Glutamatergic neuron (in vitro differentiated cells): ENCODE results near the gene MAB21L4. TPM values are rescaled to one million over a fixed set of nuclear protein-coding genes. Genes with fewer than 3 reads are reported as not detected.

Experiments
- DNase-seq: peaks from one replicate; pipeline ENCODE4 v3.0.0; 2022
- H3K27ac Mint-ChIP-seq: one replicate; pipeline ENCODE4 v1.8.0; 2020; ENCODE audit warnings: mild to moderate bottlenecking, mixed read lengths, inconsistent platforms; ENCODE audit not compliant: unreplicated experiment
- H3K27me3 Mint-ChIP-seq: one replicate; pipeline ENCODE4 v1.8.0; 2020; ENCODE audit warnings: mild to moderate bottlenecking, moderate library complexity, mixed read lengths, inconsistent platforms; ENCODE audit not compliant: unreplicated experiment
- H3K36me3 Mint-ChIP-seq: one replicate; pipeline ENCODE4 v1.8.0; 2020; ENCODE audit warnings: mild to moderate bottlenecking, mixed read lengths, inconsistent platforms; ENCODE audit not compliant: unreplicated experiment
- H3K4me1 Mint-ChIP-seq: one replicate; pipeline ENCODE4 v1.8.0; 2020; ENCODE audit warnings: mild to moderate bottlenecking, low read depth, mixed read lengths, inconsistent platforms; ENCODE audit not compliant: unreplicated experiment
- H3K4me3 Mint-ChIP-seq: one replicate; pipeline ENCODE4 v1.8.0; 2020; ENCODE audit warnings: mild to moderate bottlenecking, mixed read lengths, inconsistent platforms; ENCODE audit not compliant: unreplicated experiment
- H3K9me3 Mint-ChIP-seq: one replicate; pipeline ENCODE4 v1.8.0; 2020; ENCODE audit warnings: mild to moderate bottlenecking, moderate library complexity, mixed read lengths, inconsistent platforms; ENCODE audit not compliant: unreplicated experiment
- CTCF ChIP-seq: fragments of 200-600 bp; sonication (generic); IDR thresholded peaks from one replicate; pipeline ENCODE4 v1.5.0; 2021; ENCODE audit not compliant: partially characterized antibody, unreplicated experiment
- total RNA-seq: library from RNA; stranded (reverse); fragmentation: NEBNext Ultra II Directional; extraction: Animal tissue kit (Norgen Biotek cat#: 25700); gene quantifications from one replicate; pipeline ENCODE4 v1.2.1, GENCODE V29; 2021; ENCODE audit not compliant: unreplicated experiment

MAB21L4 gene
- total RNA-seq, 1 donor from 2014 or later, result not detected

DNA sequence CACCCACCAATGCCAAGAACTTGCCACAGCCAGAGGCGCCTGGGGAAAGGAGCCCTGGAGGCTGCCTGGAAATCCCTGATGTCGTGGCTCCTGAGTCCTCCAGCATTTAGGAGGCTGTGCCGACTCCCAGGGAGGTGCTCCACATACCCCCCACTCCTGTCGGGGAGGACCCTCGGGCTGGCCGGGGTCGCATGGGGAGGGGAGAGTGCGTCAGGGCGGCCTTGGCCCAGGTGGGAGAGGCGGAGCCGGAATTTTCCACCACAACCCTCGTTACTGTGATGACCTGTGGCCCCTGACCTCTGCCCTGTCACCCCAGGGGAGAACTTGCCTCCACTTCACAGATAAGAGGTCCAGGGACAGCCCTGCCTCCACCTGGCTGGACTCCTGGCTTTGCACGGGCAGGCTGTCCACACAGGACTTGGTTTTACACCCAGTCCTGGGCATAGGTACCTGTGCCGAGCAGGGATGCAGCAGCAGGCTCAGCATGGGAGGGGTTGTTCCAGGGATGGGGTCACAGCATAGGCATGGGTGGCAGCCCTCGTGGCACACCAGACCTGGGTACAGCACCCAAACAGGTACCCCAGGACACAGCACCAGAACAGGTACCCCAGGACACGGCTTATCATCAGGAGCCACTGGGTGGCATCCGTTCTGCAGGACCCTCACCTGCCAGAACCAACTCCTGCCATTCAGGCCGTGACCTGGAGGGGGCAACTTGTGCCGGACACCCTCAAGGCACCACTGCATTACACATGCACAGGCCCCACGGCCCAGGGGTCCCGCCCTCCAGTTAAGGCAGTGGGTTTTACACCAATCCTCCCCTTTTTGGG, 39.6 kb downstream of the MAB21L4 start:
- H3K27me3 Mint-ChIP-seq, result peaks cover 7% of the 10 kb centered on the region
- TF ChIP-seq CTCF, result no peak
- H3K9me3 Mint-ChIP-seq, result peaks cover 8% of the 10 kb centered on the region
- DNase-seq, result no peak
- no peak overlapping the region for H3K4me3 Mint-ChIP-seq
- peaks cover 23% of the 10 kb centered on the region for H3K36me3 Mint-ChIP-seq
- peaks cover 4% of the 10 kb centered on the region for H3K4me1 Mint-ChIP-seq
- no peak overlapping the region for H3K27ac Mint-ChIP-seq

DNA sequence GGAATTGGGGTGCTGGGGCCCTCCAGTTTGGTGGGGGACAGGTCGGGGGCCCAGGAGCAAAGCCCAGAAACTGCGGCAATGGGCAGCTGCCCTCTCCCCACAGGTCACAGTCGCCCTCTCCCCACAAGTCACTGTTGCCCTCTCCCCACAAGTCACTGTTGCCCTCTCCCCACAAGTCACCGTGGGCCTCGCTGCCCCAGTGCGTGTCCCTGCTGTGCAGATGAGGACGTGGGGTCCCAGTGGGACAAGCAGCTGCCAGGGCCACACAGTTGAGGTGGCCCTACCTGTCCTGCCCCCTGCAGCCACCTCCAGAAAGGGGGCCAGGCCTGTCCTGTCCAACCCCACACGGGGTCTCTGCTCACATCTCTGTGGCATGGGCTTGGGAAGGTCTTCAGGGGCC, 40.3 kb downstream of the MAB21L4 start:
- no peak for DNase-seq
- H3K27ac Mint-ChIP-seq, result no peak overlapping the region
- peaks cover 4% of the 10 kb centered on the region for H3K4me1 Mint-ChIP-seq
- peaks cover 8% of the 10 kb centered on the region for H3K9me3 Mint-ChIP-seq
- H3K4me3 Mint-ChIP-seq, result no peak overlapping the region
- H3K36me3 Mint-ChIP-seq, result peaks cover 23% of the 10 kb centered on the region
- peaks cover 7% of the 10 kb centered on the region for H3K27me3 Mint-ChIP-seq
- TF ChIP-seq CTCF, result no peak

DNA sequence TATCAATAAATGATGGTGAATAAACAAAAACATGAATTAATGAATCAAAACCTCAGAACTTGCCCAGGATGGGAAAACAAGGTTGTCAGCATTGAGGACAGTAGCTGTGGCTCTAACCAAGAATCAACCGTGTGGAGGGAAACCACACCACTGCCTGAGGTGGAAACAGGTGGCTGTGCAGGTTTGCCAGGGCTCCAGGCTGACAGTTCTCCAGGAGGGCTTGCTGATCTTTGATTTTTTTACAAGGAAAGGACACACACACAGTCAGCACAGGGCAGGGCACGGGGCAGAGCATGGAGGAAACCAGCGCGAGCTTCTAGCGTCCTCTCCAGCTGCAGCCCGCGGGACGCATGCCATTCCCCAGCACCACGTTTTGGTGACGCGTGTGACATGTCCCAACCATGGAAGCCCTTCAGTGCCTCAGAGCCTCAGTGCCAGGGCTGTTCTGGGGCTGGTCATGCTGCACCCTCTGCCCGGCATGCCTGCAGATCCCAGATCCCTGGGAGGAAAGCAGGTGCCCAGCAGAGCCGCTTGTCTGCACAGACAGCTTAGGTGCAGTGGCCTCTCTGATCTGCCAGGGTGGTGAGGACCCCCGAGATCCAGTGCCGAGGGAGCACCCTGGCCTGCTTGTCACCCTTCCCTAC, 43.2 kb downstream of the MAB21L4 start:
- H3K36me3 Mint-ChIP-seq, result peaks cover 17% of the 10 kb centered on the region
- TF ChIP-seq CTCF, result no peak
- H3K4me3 Mint-ChIP-seq, result no peak overlapping the region
- DNase-seq, result no peak
- peaks cover 11% of the 10 kb centered on the region for H3K27me3 Mint-ChIP-seq
- H3K9me3 Mint-ChIP-seq, result peaks cover 12% of the 10 kb centered on the region
- peaks cover 3% of the 10 kb centered on the region for H3K4me1 Mint-ChIP-seq
- no peak overlapping the region for H3K27ac Mint-ChIP-seq

DNA sequence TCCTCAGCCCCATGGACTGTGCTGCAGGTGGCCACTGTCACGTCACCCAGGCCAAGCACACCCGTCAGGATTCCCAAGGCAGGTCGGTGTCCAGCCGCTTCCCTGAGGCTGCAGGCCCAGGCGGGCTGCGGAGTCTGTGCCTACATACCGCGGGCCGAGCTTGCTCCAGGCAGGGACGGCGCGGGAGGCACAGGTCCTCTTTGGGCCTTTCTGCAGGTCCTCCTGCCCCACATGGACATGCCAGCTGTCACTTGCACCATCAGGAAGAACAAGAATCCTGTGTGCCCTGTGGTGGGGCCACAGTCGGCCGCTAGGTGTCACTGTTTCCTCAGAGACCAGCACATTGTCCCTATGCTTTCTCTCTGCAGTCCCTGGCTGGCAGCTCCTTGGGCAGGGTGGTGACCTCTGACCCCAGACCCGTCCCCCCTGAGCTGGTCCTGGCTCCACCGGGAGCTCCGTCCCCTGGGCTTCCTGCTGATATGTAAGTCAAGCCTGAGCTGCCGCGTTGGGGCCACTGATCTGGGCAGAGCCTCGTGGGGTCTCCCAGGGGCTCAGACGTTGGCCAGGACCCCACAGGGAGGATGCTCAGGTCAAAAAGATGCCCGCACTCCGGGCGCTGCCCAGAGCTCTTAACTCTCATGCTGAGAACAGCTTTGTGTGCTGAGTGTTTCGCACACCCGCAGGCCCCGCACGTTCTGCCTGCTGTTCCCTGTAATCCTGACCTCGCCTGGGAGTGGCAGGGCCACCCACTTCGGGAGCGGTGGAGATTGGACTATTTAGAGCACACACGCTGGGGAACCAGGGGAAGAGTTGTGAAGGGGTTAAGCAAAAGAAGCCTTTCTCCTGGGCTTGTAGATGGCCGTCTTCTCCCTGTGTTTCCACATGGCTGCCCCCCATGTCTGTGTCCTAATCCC, 44.6 kb downstream of the MAB21L4 start:
- peaks cover 17% of the 10 kb centered on the region for H3K36me3 Mint-ChIP-seq
- peaks cover 10% of the 10 kb centered on the region for H3K27me3 Mint-ChIP-seq
- H3K9me3 Mint-ChIP-seq, result peaks cover 13% of the 10 kb centered on the region
- peak; percentile 94 for DNase-seq
- no peak overlapping the region for H3K27ac Mint-ChIP-seq
- peak; percentile 98 for TF ChIP-seq CTCF
- no peaks in the 10 kb centered on the region for H3K4me1 Mint-ChIP-seq
- H3K4me3 Mint-ChIP-seq, result no peak overlapping the region
